Panc1 (cell line): ENCODE data around the gene PLCL1. TPM values are rescaled to one million over a fixed set of nuclear protein-coding genes. Genes with fewer than 3 reads are reported as not detected.

Experiments
- ATAC-seq: fragments of 200-7000 bp; cut with Tn5 transposase; 2 replicates; pipeline ENCODE4 v1.9.1; 2020; ENCODE audit warnings: mild to moderate bottlenecking, moderate library complexity
- BruUV-seq: library from RNA; stranded (reverse); fragments of 400-500 nt; replicated peaks from 2 replicates; lab custom pipeline; 2021; lab: Mats Ljungman, UMichigan
- CTCF ChIA-PET: fragments of 300-600 bp; sonication (Branson Sonifier 250); formaldehyde crosslinking; loops from one replicate; lab custom pipeline; 2022; ENCODE audit warnings: antibody characterized with exemption; lab: Charles Lee
- POLR2A ChIA-PET: fragments of 300-600 bp; sonication (Branson Sonifier 250); formaldehyde crosslinking; loops from one replicate; lab custom pipeline; 2022; ENCODE audit warnings: antibody characterized with exemption; lab: Charles Lee
- DNase-seq: peaks from one replicate; pipeline ENCODE4 v3.0.0-alpha.2; 2010; ENCODE audit warnings: low read depth, low spot score
- H3K27ac ChIP-seq: 2 replicates; pipeline ENCODE4 v1.5.1; 2011; ENCODE audit warnings: mild to moderate bottlenecking, low read length, inconsistent platforms
- H3K27me3 ChIP-seq: fragments of 200-500 bp; sonication (Bioruptor generic); 2 replicates; pipeline ENCODE4 v1.6.0; 2014; ENCODE audit warnings: low read length, inconsistent platforms; ENCODE audit not compliant: control insufficient read depth, insufficient read depth
- H3K36me3 ChIP-seq: fragments of 200-500 bp; sonication (Bioruptor generic); 2 replicates; pipeline ENCODE4 v1.5.1; 2014; ENCODE audit warnings: inconsistent platforms, mild to moderate bottlenecking, low read length, moderate library complexity; ENCODE audit not compliant: control insufficient read depth, insufficient read depth
- H3K4me1 ChIP-seq: 2 replicates; pipeline ENCODE4 v1.5.1; 2011; ENCODE audit warnings: inconsistent platforms, mild to moderate bottlenecking, low read length, moderate library complexity; ENCODE audit not compliant: control insufficient read depth, insufficient read depth
- H3K4me3 ChIP-seq, 2 experiments: 2 replicates each; pipeline ENCODE4 v1.5.1; 2011 to 2012; ENCODE audit warnings: low read depth in 2 of 2, low read length in 2 of 2, mild to moderate bottlenecking in 2 of 2, inconsistent platforms in 1 of 2, moderate library complexity in 1 of 2
- H3K9me3 ChIP-seq: fragments of 200-500 bp; sonication (Bioruptor generic); 2 replicates; pipeline ENCODE4 v1.5.1; 2014; ENCODE audit warnings: low read depth, mild to moderate bottlenecking, inconsistent platforms, low read length, moderate library complexity; ENCODE audit not compliant: control insufficient read depth, insufficient read depth
- CTCF ChIP-seq: fragments of 450-650 bp; IDR thresholded peaks from 2 replicates; pipeline ENCODE4 v1.5.1; 2017; ENCODE audit warnings: mild to moderate bottlenecking
- POLR2AphosphoS5 ChIP-seq: IDR thresholded peaks from 2 replicates; pipeline ENCODE4 v1.6.1; 2012; ENCODE audit warnings: mild to moderate bottlenecking, low read depth, low read length, moderate library complexity
- REST ChIP-seq, 2 experiments: IDR thresholded peaks; 2 replicates each; pipeline ENCODE4 v1.6.1; 2011 to 2012; ENCODE audit warnings: low read depth in 2 of 2, control low read depth in 1 of 2, low read length in 1 of 2, mild to moderate bottlenecking in 1 of 2, moderate library complexity in 1 of 2; ENCODE audit not compliant: insufficient read depth in 1 of 2
- SIN3A ChIP-seq: IDR thresholded peaks from 2 replicates; pipeline ENCODE4 v1.6.1; 2012; ENCODE audit warnings: low read depth, mild to moderate bottlenecking, low read length, moderate library complexity, borderline replicate concordance; ENCODE audit not compliant: insufficient read depth
- TCF7L2 ChIP-seq: IDR thresholded peaks from 2 replicates; pipeline ENCODE4 v1.6.1; 2011; ENCODE audit warnings: mild to moderate bottlenecking, low read depth, low read length, inconsistent platforms
- in situ Hi-C: cut with HindIII; loops from 2 replicates; pipeline ENCODE4 v1.10.0; 2016; ENCODE audit warnings: low sequenced_read_pairs, low pct_unique_long_range_greater_than_20kb
- intact Hi-C: fragments of 100-400 bp; cut with micrococcal nuclease; formaldehyde crosslinking; loops from one replicate; pipeline ENCODE4 v1.10.0; 2022; ENCODE audit not compliant: unreplicated experiment
- total RNA-seq: library from RNA; stranded (reverse); gene quantifications from one replicate; pipeline ENCODE4 v1.2.1, GENCODE V29; 2021; ENCODE audit not compliant: unreplicated experiment

PLCL1 gene
- total RNA-seq, 1 experiment from 2014 or later: not detected

- no peak for DNase-seq
- no peak for ATAC-seq
- no peak overlapping the region for H3K27ac ChIP-seq
- H3K27me3 ChIP-seq: peaks cover 13% of the 10 kb centered on the region
- H3K9me3 ChIP-seq: no peaks in the 10 kb centered on the region
- intact Hi-C loops (no loop called here), in situ Hi-C loops (no loop called here)
- no peak overlapping the region for H3K4me3 ChIP-seq
- H3K4me1 ChIP-seq: no peaks in the 10 kb centered on the region
- POLR2A ChIA-PET: no interaction called here
- CTCF ChIA-PET: no interaction called here
- no TSS peak for BruUV-seq
- TF ChIP-seq REST (IDR thresholded peaks at IDR 0.05; ENCODE audit: insufficient read depth in 1 of 2, low read depth in 2 of 2, low read length in 1 of 2) (no peak), SIN3A (no peak), POLR2AphosphoS5 (no peak), CTCF (no peak), TCF7L2 (no peak)
- H3K36me3 ChIP-seq: no peaks in the 10 kb centered on the region
These were observed 43.4 kb downstream of the PLCL1 start for GRCh38 chr2:197847651-197848401.

- in situ Hi-C loops (no loop called here), intact Hi-C loops (no loop called here)
- H3K36me3 ChIP-seq: no peaks in the 10 kb centered on the region
- no peak overlapping the region for H3K27ac ChIP-seq
- TF ChIP-seq CTCF (no peak), TCF7L2 (no peak), SIN3A (no peak), REST (IDR thresholded peaks at IDR 0.05; ENCODE audit: insufficient read depth in 1 of 2, low read depth in 2 of 2, low read length in 1 of 2) (no peak), POLR2AphosphoS5 (no peak)
- BruUV-seq: no TSS peak
- DNase-seq: no peak
- no peak for ATAC-seq
- H3K9me3 ChIP-seq: no peaks in the 10 kb centered on the region
- peaks cover 13% of the 10 kb centered on the region for H3K27me3 ChIP-seq
- H3K4me3 ChIP-seq: no peak overlapping the region
- ChIA-PET POLR2A (no interaction called here), CTCF (no interaction called here)
- no peaks in the 10 kb centered on the region for H3K4me1 ChIP-seq
These were observed 44.2 kb downstream of the PLCL1 start for GRCh38 chr2:197848602-197849001.
